CD14-positive monocyte (primary cell): ENCODE measurements around the gene PYGL. TPM values are rescaled to one million over a fixed set of nuclear protein-coding genes. Genes with fewer than 3 reads are reported as not detected.
A peak's percentile ranks its signal among the peaks of the same experiment; 100 is the strongest.
"Not testable (repeated sequence)": the region's sequence is repeated elsewhere in the genome, so short reads cannot be mapped to it uniquely, and the experiment has no call there.

ENCODE experiments used
- DNase-seq, 3 donors: peaks; one replicate each; pipeline ENCODE4 v3.0.0-alpha.2; 2011 to 2022
- H2AFZ ChIP-seq: 2 replicates; pipeline ENCODE4 v1.6.0; 2012; ENCODE audit warnings: mild to moderate bottlenecking, low read depth, low read length, inconsistent platforms; ENCODE audit not compliant: insufficient read depth, poor library complexity, severe bottlenecking
- H3K27ac ChIP-seq, 2 donors: 1 replicate in 1 of 2; 2 replicates in 1 of 2; pipeline ENCODE4 v1.5.1; 2012 to 2013; ENCODE audit warnings: low read length in 2 of 2, control low read depth in 1 of 2, inconsistent platforms in 1 of 2, low read depth in 1 of 2, mild to moderate bottlenecking in 1 of 2
- H3K27me3 ChIP-seq, 2 donors: one replicate each; pipeline versions ENCODE4 v1.6.0 to v1.6.1; 2011 to 2013; ENCODE audit warnings: low read length in 2 of 2; ENCODE audit not compliant: control insufficient read depth in 2 of 2, insufficient read depth in 2 of 2
- H3K36me3 ChIP-seq, 2 donors: replicated peaks in 1 of 2; 1 replicate in 1 of 2; 2 replicates in 1 of 2; pipeline versions ENCODE4 v1.5.1 to v1.6.1; 2012 to 2013; ENCODE audit warnings: low read length in 2 of 2, control low read depth in 1 of 2, inconsistent platforms in 1 of 2, mild to moderate bottlenecking in 1 of 2; ENCODE audit not compliant: insufficient read depth in 2 of 2, control insufficient read depth in 1 of 2
- H3K4me1 ChIP-seq, 2 donors: 1 replicate in 1 of 2; 2 replicates in 1 of 2; pipeline versions ENCODE4 v1.5.1 to v1.6.1; 2012 to 2013; ENCODE audit warnings: low read length in 2 of 2, control low read depth in 1 of 2, inconsistent platforms in 1 of 2, mild to moderate bottlenecking in 1 of 2, moderate library complexity in 1 of 2; ENCODE audit not compliant: insufficient read depth in 2 of 2, control insufficient read depth in 1 of 2
- H3K4me2 ChIP-seq: replicated peaks from 2 replicates; pipeline ENCODE3; 2012; ENCODE audit warnings: low read length, moderate library complexity, mild to moderate bottlenecking; ENCODE audit not compliant: poor library complexity, severe bottlenecking; ENCODE audit errors: extremely low read depth
- H3K4me3 ChIP-seq, 3 experiments: fragments of 200-600 bp in 1 of 3; sonication (generic) in 1 of 3; replicated peaks in 1 of 3; 1 replicate in 2 of 3; 2 replicates in 1 of 3; pipeline ENCODE4 v1.5.1; 2011 to 2013; ENCODE audit warnings: low read length in 3 of 3, mild to moderate bottlenecking in 3 of 3, control low read depth in 2 of 3, low read depth in 2 of 3, inconsistent platforms in 1 of 3, moderate library complexity in 1 of 3
- H3K79me2 ChIP-seq: 2 replicates; pipeline ENCODE4 v1.6.0; 2012; ENCODE audit warnings: mild to moderate bottlenecking, control low read depth, inconsistent platforms, low read length, moderate library complexity; ENCODE audit not compliant: insufficient read depth
- H3K9ac ChIP-seq: 2 replicates; pipeline ENCODE4 v1.6.0; 2017; ENCODE audit warnings: low read length, mild to moderate bottlenecking; ENCODE audit not compliant: insufficient read depth, poor library complexity, severe bottlenecking
- H3K9me3 ChIP-seq, 2 donors: replicated peaks in 1 of 2; 1 replicate in 1 of 2; 2 replicates in 1 of 2; pipeline versions ENCODE4 v1.5.1 to v1.6.1; 2012 to 2013; ENCODE audit warnings: low read length in 2 of 2, control low read depth in 1 of 2; ENCODE audit not compliant: control insufficient read depth in 1 of 2, insufficient read depth in 1 of 2
- H4K20me1 ChIP-seq: 2 replicates; pipeline ENCODE4 v1.6.0; 2012; ENCODE audit warnings: mild to moderate bottlenecking, low read length, control low read depth, moderate library complexity; ENCODE audit not compliant: insufficient read depth
- H3K27ac Mint-ChIP-seq, 7 donors: one replicate each; pipeline ENCODE4 v1.8.0; 2020; ENCODE audit warnings: mild to moderate bottlenecking in 7 of 7, mixed read lengths in 7 of 7, moderate library complexity in 6 of 7, inconsistent platforms in 2 of 7
- H3K27me3 Mint-ChIP-seq, 3 donors: one replicate each; pipeline ENCODE4 v1.8.0; 2021 to 2022; ENCODE audit warnings: low read depth in 3 of 3, mild to moderate bottlenecking in 3 of 3, mixed read lengths in 3 of 3, moderate library complexity in 3 of 3, inconsistent platforms in 1 of 3
- H3K36me3 Mint-ChIP-seq, 2 donors: one replicate each; pipeline ENCODE4 v1.8.0; 2020; ENCODE audit warnings: mixed read lengths in 2 of 2, inconsistent platforms in 1 of 2, mild to moderate bottlenecking in 1 of 2
- H3K4me1 Mint-ChIP-seq: one replicate; pipeline ENCODE4 v1.8.0; 2020; ENCODE audit warnings: mild to moderate bottlenecking, mixed read lengths
- H3K4me3 Mint-ChIP-seq, 2 donors: one replicate each; pipeline ENCODE4 v1.8.0; 2020; ENCODE audit warnings: mild to moderate bottlenecking in 2 of 2, mixed read lengths in 2 of 2, moderate library complexity in 1 of 2
- H3K9me3 Mint-ChIP-seq, 7 donors: one replicate each; pipeline ENCODE4 v1.8.0; 2020 to 2022; ENCODE audit warnings: mixed read lengths in 7 of 7, mild to moderate bottlenecking in 6 of 7, moderate library complexity in 6 of 7, inconsistent platforms in 2 of 7
- WGBS: methylation state at CpG from one replicate; pipeline ENCODE4 v1.1.5; 2013; ENCODE audit warnings: missing lambda C conversion rate; ENCODE audit not compliant: insufficient coverage; 5-methylcytosine and 5-hydroxymethylcytosine counted together
- intact Hi-C, 2 donors: fragments of 100-400 bp; cut with micrococcal nuclease; formaldehyde crosslinking; loops; one replicate each; pipeline versions ENCODE4 v1.15.0 to v1.15.1; 2023
- polyA plus RNA-seq, 3 donors: library from polyadenylated mRNA; depleted of rRNA in 1 of 3; unstranded in 2 of 3; stranded (reverse) in 1 of 3; fragments of 300-500 nt in 2 of 3; fragments of >200 nt in 1 of 3; fragmentation: Illumina TruSeq in 2 of 3; gene quantifications; 1 replicate in 2 of 3; 2 replicates in 1 of 3; pipeline ENCODE4 v1.2.3, GENCODE V29; 2012 to 2021
- TF ChIP-seq, protein P1 (sequence below): fragments of 200-600 bp; IDR thresholded peaks from one replicate; pipeline ENCODE4 v1.8.0; 2022; ENCODE audit warnings: antibody characterized with exemption, mild to moderate bottlenecking

PYGL gene
- polyA plus RNA-seq, 3 donors, result 125 to 184 (median 166) TPM

DNA sequence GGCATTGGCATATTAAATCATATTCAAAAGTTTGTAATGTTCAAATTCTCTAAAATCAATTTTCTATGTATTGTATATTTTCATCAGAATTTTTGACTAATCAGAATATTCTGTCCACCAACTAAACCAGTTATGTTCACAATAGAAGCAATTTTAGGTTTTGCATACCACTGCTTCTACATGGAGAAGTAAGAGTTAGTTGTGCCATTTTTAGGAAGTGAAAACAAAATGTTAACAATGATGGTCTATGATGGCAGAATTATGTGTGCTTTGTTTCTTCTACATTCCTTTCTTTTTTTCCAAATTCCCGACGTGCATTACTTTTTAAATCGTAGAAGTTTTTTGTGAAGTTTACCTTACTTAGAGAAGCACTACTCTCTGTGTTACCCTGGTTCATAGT lies 42.9 kb downstream of the PYGL start:
- H3K4me1 ChIP-seq, result no peaks in the 10 kb centered on the region
- Mint-ChIP-seq H3K9me3 (peaks cover 0 to 4% (median 0%) of the 10 kb centered on the region in 7 donors), H3K4me1 (peaks cover 3% of the 10 kb centered on the region), H3K27ac (peak overlapping the region in 1 of 7 donors; percentile 22), H3K36me3 (peaks cover 64 to 70% of the 10 kb centered on the region in 2 donors), H3K27me3 (peaks cover 0 to 2% (median 1%) of the 10 kb centered on the region in 3 donors), H3K4me3 (no peak overlapping the region)
- no peaks in the 10 kb centered on the region for H3K9me3 ChIP-seq
- intact Hi-C loops, result no loop called here
- no peak overlapping the region for H3K27ac ChIP-seq
- H3K9ac ChIP-seq, result no peak overlapping the region
- no CpG with 5 or more reads among the region's 3 CpGs for WGBS
- H3K79me2 ChIP-seq, result no peaks in the 10 kb centered on the region
- peaks cover 60 to 90% of the 10 kb centered on the region in 2 donors for H3K36me3 ChIP-seq
- no peak overlapping the region for H2AFZ ChIP-seq
- H3K4me2 ChIP-seq, result no peak overlapping the region
- H4K20me1 ChIP-seq, result no peaks in the 10 kb centered on the region
- no peak overlapping the region for H3K4me3 ChIP-seq
- DNase-seq, result no peak
- no peaks in the 10 kb centered on the region for H3K27me3 ChIP-seq
- TF ChIP-seq, protein P1, sequence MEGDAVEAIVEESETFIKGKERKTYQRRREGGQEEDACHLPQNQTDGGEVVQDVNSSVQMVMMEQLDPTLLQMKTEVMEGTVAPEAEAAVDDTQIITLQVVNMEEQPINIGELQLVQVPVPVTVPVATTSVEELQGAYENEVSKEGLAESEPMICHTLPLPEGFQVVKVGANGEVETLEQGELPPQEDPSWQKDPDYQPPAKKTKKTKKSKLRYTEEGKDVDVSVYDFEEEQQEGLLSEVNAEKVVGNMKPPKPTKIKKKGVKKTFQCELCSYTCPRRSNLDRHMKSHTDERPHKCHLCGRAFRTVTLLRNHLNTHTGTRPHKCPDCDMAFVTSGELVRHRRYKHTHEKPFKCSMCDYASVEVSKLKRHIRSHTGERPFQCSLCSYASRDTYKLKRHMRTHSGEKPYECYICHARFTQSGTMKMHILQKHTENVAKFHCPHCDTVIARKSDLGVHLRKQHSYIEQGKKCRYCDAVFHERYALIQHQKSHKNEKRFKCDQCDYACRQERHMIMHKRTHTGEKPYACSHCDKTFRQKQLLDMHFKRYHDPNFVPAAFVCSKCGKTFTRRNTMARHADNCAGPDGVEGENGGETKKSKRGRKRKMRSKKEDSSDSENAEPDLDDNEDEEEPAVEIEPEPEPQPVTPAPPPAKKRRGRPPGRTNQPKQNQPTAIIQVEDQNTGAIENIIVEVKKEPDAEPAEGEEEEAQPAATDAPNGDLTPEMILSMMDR, result no peak

DNA sequence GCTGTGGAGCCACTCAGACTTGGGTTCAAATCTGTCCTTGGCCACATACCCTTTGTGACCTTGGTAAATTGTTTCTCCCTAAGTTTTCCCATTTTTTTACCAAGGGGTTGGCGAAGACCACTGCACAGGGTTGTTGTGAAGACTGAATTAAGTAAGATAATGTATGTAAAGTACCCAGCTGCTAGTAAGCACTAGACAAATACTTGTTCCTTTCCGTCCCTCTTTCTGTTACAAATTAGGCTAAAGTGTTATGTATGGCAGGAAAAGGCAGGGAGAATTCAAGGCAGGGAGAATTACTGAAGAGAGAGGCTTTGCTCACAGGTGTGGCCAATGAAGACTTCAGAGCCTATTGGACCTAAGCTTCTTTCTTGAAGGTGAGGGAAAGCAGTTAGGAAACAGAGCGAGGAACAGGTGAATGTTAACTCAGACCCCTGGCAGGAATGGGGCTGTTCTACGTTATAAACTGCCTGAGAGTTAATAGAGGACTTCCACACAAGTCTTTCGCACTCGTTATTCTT lies 46.6 kb downstream of the PYGL start:
- no peak overlapping the region for H3K4me3 Mint-ChIP-seq
- peaks cover 50 to 55% of the 10 kb centered on the region in 2 donors for H3K36me3 Mint-ChIP-seq
- H3K27me3 Mint-ChIP-seq, result peaks cover 0 to 2% (median 1%) of the 10 kb centered on the region in 3 donors
- no peak overlapping the region for H3K27ac ChIP-seq
- H3K4me2 ChIP-seq, result no peak overlapping the region
- no peaks in the 10 kb centered on the region for H3K79me2 ChIP-seq
- H3K9me3 ChIP-seq, result no peaks in the 10 kb centered on the region
- H3K27me3 ChIP-seq, result no peaks in the 10 kb centered on the region
- peaks cover 28 to 55% of the 10 kb centered on the region in 2 donors for H3K36me3 ChIP-seq
- H3K27ac Mint-ChIP-seq, result no peak overlapping the region
- H3K9ac ChIP-seq, result no peak overlapping the region
- no peaks in the 10 kb centered on the region for H4K20me1 ChIP-seq
- DNase-seq, result no peak
- H3K4me1 Mint-ChIP-seq, result peaks cover 8% of the 10 kb centered on the region
- H2AFZ ChIP-seq, result no peak overlapping the region
- H3K4me1 ChIP-seq, result no peaks in the 10 kb centered on the region
- TF ChIP-seq, protein P1, result no peak
- no peak overlapping the region for H3K4me3 ChIP-seq
- WGBS, result no CpG with 5 or more reads among the region's 6 CpGs
- H3K9me3 Mint-ChIP-seq, result peaks cover 0 to 3% (median 0%) of the 10 kb centered on the region in 7 donors
- intact Hi-C loops, result no loop called here

DNA sequence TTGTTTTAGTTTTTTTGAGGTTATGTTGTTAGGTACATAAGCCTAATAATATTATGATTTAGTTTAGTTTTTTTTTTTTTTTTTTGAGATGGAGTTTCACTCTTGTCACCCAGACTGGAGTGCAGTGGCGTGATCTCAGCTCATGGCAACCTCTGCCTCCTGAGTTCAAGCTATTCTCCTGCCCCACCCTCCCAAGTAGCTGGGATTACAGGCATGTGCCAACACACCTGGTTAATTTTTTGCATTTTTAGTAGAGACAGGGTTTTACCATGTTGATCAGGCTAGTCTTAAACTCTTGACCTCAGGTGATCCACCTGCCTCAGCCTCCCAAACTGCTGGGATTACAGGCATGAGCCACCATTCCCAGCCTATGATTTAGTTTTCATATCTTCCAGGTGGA lies 47.3 kb downstream of the PYGL start:
- DNase-seq, H2AFZ ChIP-seq, H3K4me3 ChIP-seq, intact Hi-C loops, H3K9me3 Mint-ChIP-seq, H3K27ac Mint-ChIP-seq, H3K27me3 ChIP-seq, H3K9ac ChIP-seq, H3K4me2 ChIP-seq, H3K4me1 Mint-ChIP-seq, H4K20me1 ChIP-seq, H3K9me3 ChIP-seq, H3K27me3 Mint-ChIP-seq, H3K27ac ChIP-seq, H3K4me1 ChIP-seq, H3K79me2 ChIP-seq, H3K4me3 Mint-ChIP-seq: not testable (repeated sequence)
- no CpG with 5 or more reads among the region's 1 CpG for WGBS
- peaks cover 43 to 51% of the 10 kb centered on the region in 2 donors for H3K36me3 Mint-ChIP-seq
- H3K36me3 ChIP-seq, result peaks cover 25 to 48% of the 10 kb centered on the region in 2 donors
